IPS-NIHi11 (cell line): ENCODE measurements around the gene PPP2R5D.
"Not testable (repeated sequence)": the region's sequence is repeated elsewhere in the genome, so short reads cannot be mapped to it uniquely, and the experiment has no call there.

Experiments used
- DNase-seq: peaks from one replicate; pipeline ENCODE4 v3.0.0; 2012; ENCODE audit warnings: mixed read lengths, low spot score

PPP2R5D gene

DNA sequence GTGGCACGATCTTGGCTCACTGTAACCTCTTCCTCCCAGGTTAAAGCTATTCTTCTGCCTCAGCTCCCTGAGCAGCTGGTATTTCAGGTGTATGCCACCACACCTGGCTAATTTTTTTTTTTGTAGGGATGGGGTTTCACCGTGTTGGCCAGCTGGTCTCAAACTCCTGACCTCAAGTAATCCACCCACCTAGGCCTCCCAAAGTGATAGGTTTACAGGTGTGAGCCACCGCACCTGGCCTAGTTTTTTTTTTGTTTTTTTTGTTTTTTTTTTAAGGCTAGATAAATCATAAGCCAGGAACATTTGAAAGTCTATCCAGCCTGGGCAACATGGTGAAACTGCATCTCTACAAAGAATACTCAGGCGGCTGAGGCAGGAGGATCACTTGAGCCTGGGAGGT is 48.0 kb downstream of the PPP2R5D start:
- DNase-seq: no peak

DNA sequence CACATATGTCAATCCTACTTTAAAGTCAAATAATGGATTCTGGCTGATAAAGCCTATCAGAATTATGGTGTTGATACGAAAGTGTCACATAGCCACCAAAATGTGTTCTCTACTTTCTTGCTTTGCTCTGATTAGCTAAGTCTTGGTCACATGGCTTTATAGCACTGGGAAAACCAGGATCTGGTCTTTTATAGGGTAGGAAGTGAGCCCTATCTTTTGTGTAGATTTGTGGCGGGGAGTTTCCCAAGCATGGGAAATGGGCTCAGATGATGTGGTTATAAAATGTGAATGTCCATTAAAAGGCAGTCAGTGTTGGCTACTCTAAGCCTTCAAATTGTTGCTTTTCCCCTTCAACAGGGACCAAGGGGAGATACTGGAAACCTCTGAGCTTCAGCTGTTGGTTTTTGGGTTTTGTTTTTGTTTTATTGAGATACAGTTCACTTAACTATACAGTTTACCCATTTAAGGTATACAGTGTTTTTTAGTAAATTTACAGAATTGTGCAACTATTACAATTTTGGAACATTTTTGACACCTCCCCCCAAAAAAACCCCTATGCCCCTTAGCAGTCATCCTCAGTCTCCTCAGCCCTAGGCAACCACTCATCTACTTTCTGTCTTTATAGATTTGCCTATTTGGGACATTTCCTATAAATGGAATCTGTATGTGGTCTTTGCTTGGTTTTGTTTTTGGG is 49.3 kb downstream of the PPP2R5D start:
- no peak for DNase-seq

DNA sequence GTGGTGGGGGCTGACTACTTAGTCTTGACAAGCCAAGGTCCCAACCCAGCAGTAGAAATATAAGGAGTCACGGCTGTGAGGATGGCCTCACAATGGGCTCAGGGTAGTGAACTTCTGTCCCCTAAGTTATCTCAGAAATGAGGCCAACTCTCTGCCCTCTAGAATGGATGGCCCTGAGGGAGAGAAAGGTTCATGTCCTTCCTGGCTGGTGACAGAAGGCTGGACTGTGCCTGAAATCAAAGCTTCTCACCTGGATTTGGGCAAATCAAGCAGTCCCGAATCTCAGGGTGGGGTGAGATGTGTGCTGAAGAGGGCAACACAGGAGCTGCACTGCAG is 49.8 kb downstream of the PPP2R5D start:
- no peak for DNase-seq

DNA sequence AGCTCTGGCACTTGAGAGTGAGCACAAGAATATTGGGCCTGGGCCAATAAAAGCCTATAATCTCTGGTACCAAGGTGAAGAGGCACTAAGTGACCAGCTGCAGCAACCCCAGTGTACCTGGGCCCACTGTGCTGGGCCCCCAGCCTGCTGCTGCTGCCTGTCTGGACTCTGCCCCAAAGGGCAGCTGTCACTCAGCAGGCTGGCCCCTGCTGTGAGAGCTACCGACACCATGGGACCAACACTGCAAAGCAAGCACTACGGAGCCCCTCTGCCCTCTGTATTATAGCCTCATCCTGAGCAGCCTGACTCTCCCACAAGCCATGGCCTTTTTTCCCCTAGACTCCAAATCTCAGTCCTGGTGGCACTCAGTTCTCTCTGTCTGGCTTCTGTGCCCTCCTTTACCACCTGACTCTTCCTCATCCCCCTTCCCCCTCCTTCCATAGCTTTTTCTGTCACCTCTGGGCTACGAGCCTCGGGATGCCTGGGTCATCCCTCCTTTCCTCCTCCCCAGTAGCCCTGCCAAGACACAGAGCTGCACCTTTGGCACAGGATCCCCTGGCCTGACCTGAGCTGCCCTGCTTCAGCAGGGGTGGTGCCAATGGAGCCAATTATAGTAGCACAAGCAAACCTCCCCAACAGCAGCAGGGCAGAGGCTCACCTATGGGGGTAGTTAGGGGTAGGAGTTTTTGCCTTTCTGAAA is 51.3 kb downstream of the PPP2R5D start:
- DNase-seq: no peak

DNA sequence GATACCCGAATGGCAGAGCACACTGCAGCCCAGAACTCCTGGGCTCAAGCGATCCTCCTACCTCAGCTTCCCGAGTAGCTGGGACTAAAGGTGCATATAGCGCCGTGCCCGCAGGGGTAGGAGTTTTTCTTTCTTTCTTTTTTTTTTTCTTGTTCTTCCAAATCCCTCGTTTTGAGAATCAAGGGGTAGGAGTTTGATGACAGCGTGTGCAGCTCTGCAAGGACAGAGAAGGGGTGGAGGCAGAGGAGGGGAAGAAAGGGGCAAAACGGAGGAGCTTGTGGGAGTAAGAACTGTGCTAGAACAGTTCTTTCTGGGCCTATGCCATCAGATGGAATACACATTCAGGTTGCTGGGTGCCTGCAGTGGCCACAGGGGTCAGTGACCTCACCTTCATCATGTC is 52.3 kb downstream of the PPP2R5D start:
- DNase-seq: no peak

DNA sequence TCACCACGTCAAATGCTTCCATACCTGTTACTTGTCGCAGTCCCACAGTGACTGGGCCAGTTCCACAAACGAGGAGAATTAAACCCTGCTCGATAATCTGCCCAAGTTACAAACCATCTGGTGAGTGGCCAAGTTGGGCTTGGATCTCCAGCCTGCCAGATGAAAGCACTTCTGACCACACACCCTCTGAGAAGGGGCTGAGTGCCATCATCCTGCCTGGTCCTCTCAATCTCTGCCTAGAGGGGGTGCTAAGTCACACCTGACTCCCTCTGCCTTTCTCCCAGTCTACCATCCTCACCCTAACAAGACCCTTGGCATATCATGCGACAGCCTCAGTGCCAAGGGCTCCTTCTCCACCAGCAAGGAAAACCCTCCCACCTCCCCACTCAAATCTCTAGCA is 52.8 kb downstream of the PPP2R5D start:
- DNase-seq: no peak

DNA sequence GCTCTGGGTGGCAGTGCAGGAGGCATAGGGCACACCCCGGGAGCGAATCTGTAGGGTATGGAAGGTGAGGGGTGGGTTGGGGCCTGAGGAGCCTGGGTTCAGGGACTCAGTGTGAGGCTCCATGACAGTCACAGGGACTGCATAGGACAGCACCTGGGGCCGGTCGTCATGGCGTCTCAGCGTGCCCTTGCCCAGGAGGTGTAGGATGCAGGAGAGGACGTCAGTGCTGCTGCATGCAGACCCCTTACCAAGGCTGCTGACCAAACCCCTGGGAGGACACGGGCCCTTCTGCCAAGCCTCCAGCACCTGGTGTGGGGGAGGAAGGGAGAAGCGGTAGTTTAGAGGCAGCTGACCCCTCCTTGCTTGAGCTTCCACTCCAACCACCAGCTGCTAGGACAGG is 53.3 kb downstream of the PPP2R5D start:
- no peak for DNase-seq

DNA sequence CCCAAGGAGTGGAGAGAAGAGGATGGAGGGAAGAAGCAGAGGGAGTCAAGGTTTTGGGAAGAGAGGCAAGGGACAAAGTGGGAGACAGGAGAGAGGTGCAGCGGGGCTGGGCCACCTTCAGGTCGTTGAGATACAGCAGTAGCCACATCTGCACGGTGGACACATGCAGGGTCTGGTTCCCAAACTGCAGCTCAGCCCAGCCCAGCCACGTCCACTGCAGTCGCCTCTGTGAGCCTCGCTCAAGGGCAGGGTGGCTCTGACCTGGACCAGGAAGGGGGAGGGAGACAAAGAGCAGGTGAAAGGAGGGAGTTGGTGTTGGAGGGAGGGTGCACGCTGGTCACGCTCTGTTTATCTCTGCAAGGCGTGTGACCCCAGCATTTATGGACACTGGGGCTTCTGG is 54.4 kb downstream of the PPP2R5D start:
- DNase-seq: no peak

DNA sequence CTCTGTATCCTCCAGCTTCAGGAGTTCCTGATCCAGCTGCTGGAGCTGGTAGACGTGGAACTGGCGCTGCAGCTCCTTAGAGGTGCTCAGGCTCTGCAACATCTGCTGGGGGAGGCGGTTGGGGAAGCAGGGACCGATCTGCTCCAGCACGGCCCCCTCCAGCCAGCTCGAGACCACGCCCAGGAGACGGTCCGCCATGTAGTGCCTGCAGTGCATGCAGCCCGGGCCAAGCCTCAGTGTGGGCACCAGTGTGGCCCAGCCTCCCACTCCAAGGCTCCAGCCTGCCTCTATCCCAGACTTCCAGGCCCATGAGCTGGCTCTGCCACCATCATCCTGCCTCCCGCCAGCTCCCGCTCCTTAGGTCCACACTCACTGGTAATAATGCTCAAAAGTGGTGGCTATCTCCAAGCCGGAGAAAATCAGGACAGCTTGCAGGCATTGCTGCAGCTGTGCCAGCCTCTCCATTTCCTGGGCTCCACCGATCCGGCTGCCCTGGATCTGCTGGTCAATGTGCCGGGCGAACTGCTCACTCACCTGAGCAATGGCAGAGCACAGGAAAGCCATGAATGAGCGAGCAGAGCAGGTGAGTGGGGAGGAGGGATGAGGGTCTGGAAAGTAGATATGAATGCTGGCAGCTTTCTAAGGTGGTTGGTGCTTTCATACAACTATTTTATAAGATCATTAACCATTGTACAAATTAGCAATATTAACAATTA is 56.3 kb downstream of the PPP2R5D start:
- no peak for DNase-seq

DNA sequence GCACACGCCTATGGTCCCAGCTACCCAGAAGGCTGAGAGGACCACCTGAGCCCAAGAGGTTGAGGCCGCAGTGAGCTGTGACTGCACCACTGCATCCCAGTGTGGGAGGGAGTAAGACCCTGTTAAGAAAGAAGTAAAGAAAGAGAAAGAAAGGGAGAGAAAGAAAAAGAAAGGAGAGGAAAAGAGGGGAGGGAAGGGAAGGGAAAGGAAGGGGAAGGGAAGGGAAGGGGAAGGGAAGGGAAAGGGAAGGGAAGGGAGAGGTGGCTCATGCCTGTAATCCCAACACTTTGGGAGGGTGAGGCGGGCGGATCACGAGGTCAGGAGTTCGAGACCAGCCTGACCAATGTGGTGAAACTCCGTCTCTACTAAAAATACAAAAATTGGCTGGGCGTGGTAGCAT is 57.1 kb downstream of the PPP2R5D start:
- DNase-seq: not testable (repeated sequence)

DNA sequence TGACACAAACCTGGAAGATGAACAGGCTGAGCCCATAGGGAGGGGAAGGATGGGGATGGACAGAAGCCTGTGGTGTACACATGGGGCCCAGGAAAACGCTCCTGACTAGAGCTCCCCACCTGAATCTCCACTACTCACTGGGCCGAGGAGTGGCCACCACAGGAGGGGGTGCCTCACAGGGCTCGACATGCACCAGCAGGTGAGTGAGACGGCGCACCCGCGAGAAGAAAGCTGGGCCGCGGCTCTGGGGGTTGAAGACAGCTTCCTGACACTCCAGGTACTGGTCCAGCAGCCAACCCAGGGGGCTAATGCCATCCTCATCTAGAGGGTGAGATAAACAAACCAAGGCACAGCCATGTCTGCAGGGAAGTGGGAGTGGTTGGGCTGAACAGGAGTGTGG is 58.9 kb downstream of the PPP2R5D start:
- DNase-seq: no peak

DNA sequence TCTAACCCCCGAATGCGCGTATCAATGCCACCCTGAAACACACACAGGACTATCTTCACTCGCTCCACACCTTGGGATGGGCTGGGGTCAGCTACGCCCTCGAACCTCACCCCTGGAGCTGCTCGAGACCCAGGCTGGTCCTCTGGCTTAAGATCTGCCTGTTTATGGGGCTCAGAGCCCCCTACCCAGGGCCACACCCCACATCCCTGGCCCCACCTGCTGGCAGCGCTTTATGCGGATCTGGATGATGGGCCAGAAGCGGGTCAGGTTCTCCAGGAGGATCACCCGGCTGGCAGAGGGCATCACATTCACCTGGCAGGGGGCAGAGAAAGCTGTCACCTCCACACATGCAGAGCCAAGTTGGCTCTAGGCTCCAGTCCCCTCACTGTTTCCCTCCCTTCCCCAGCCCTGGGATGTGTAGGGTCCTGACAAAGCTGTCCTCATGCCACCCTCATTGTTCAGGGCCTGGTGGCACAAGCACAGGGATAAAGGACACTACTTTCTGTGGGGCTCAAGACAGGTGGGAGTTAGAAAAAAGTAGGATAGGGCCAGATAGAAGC is 61.1 kb downstream of the PPP2R5D start:
- DNase-seq: no peak

DNA sequence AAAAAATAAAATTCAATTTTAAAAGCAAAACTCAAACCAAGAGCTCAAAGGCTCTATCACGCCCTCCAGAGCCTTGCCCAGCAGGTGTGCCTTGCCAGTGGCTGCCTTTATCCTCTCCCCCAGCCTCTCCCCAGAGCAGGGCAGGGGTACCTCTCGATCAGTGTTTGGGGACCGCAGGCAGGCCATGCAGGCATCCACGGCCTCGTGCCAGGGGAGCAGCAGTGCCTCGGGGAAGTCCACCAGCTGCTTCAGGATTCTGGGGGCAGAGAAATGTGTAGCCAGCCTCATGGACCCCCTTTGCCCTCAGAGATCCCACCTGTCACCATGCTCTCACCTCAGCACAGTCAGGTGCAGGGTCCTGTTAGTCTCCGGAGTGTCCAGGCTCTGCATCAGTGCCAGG is 63.6 kb downstream of the PPP2R5D start:
- no peak for DNase-seq

DNA sequence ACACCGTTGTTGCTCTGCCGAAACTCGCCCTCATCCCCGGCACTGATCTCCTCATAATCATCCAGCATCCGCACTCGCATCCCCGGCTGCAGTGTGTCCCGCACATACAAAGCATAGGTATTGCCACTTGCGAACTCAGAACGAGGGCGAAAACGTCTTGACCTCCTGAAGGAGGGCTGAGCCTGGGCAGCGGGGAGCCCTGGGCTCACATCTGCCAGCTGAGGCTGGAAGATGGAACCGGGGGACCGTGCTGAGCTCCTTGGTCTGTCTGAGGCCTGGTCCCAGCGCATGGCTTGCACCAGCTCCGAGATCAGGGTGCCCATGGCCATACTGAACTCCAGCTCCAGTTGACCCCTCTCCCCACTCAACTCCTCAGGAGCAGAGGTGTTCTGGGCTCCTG is 66.6 kb downstream of the PPP2R5D start:
- DNase-seq: no peak

DNA sequence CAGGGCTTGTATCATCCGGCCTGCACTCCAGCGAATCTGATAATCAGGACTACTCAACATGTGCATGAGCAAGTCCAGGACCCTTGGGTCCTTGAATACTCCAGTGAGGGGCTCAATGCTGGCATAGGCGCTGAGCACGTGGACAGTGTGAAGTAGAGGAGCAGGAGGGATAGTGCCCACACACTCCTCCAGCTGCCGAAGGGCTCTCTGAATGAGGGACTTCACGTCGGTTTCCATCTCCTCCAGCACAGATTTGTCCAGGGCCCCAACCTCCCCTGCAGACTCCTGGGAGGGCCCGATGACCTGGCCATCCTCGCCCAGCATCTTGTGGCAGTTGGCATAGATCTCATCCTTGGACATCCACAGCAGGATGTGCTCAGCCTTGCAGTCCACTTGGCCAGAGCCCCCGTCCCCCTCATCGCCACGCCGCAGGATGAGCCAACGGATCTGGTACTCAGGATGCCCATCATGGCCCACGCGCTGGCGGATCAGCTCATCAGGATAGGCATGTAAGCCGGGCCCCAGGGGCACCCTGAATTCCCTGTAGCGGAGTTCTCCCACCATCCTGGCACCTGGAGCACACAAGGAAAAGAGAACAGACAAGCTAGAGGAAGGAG is 68.0 kb downstream of the PPP2R5D start:
- no peak for DNase-seq

DNA sequence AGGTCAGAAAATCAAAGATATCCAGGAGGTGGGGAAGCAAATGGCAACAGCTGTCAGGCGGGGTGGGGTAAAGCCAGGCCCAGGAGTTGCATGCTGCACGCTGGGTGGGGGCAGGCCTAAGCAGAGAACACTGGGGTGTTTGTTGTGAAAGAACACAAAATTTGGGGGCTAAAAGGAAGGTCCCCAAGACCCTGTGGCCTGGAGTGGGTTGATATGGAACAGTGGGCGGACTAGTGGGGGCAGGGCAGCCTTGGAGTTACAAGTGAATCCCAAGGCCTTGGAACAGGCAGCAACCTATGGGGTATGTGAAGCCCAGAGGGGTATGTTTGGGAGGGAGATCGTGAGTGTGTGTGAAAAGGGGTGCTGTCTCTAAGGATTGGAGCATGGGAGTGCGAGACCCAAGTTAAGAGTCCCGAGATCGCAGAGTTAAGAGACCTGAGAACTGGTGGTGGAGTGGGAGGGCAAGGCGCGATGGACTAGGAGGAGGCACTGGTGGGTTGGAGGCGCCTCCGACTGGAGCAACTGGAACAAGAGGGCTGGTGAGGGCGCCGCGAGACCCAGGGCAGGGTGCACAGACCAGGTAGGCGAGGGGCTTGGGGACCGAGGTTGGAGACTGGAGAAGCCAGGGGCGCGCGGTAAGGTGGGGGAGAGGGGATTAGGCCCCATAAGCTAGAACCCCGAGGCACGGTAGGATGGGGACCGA is 68.6 kb downstream of the PPP2R5D start:
- peak; percentile 47 for DNase-seq

DNA sequence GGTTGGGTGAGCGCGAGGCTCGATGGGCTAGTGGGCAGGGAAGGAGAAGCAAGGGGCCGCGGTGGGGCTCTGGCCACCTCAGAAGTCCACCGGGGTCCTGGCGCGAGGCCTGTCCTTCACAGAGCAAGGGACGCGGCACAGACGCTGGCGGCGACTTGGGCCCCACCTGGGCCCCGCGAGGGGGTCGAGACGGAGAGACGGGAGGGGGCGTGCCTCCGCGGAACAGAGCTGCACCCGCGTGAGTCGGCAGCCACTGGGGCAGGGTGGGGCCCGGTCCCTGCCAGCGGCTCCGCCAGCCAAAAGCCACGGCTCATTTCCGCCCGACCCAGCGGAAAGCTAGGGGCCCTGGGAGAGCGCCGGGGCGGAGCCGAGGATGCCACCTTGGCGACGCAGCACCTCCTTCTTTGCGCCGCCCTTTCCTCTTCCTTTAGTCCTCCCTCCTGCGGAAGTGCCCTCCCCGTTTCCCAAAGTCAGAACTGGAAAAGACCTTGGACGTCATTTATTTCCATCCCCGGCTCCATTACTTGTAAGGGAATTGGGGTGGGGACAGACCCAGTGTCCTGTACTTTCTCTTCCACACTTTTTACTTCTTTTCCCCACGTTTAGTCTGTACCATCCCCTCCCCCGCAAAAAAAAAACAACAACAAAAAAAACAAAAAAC is 69.3 kb downstream of the PPP2R5D start, which contains the start of gene CUL7:
Gene CUL7, minus strand, starts transcription at position 307 of the 661 bp plus-strand sequence. CDS start 1,063 bp downstream, outside the sequence.
- peak; percentile 99 for DNase-seq

DNA sequence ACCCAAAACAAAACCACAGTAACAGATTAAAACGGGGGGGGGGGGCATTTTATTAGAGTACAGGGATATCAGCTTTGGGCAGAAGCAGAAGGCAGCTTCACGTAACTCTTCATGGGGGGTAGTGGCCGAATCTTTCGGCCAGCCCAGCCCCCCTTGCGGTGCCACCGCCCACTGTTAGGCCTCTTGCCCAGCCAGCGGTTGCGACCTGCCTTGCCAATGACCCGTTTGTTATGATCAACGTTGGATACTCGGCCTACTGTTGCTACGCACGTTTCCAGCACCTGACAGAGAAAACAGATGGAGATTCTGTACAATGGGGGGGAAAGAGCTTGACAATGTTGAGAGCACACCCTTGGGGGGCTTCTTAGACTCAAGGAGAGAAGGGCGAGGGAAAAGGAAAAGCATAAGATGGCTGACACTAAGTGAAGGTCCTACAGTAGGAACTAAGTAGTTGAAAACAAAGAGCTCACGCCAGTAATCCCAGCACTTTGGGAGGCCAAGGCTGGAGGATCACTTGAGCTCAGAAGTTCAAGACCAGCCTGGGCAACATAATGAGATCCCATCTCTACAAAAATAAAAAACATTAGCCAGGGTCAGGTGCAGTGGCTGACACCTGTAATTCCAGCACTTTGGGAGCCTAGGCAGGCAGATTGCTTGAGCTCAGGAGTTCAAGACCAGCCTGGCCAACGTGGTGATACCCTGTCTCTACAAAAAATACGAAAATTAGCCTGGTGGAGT is 70.0 kb downstream of the PPP2R5D start:
- no peak for DNase-seq

DNA sequence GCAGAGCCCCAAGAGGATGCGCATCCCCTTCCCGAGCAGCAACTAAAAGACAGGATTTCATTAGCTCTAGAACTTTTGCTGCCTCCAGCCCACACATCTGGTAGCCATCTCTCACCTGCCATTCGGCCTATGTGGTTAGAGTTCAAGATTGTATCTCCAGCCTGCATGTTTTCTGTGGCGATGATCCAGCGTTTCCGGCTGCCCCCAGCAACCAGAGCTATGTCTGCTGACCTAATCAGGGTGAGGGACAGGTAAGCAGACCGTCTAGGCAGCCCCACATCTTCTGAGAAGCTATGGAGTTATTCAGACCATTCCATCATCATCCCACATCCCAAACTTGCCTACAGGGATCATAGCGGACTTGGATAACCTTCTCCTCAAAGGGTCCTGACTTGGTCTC is 71.6 kb downstream of the PPP2R5D start:
- no peak for DNase-seq

DNA sequence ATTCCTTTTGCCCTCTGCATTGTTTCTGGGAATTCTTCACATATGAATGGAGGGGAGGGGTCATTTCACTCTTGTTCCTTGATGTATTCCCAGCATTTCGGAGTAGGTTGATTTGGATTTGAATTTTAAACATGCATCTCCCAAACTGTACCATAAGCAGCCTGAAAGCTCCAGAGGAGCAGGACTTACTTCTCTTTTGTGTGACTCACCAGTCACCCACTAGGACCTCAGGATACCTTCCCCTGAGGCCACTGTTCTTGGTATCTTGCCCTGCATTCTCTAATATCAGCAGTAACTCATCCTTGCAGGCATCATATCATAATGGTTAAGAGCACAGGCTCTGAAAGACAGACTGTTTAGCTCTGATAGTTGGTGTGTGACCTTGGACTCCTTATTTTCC is 74.2 kb downstream of the PPP2R5D start:
- DNase-seq: no peak
